Osteoblast (primary cell): ENCODE data around the gene SMPD3. TPM values are rescaled to one million over a fixed set of nuclear protein-coding genes. Genes with fewer than 3 reads are reported as not detected.

Experiments
- DNase-seq: peaks from one replicate; pipeline ENCODE4 v3.0.0; 2011; ENCODE audit warnings: low spot score, mixed read lengths; ENCODE audit not compliant: insufficient read length; ENCODE audit errors: missing footprints
- H2AFZ ChIP-seq: 2 replicates; pipeline ENCODE4 v1.6.0; 2011; ENCODE audit warnings: mild to moderate bottlenecking, low read length
- H3K27ac ChIP-seq: 2 replicates; pipeline ENCODE4 v1.5.1; 2011; ENCODE audit warnings: mild to moderate bottlenecking, low read depth, low read length, moderate library complexity
- H3K27me3 ChIP-seq: 2 replicates; pipeline ENCODE4 v1.6.0; 2012; ENCODE audit warnings: mild to moderate bottlenecking, control low read depth, inconsistent platforms, low read length, moderate library complexity; ENCODE audit not compliant: insufficient read depth
- H3K36me3 ChIP-seq: 2 replicates; pipeline ENCODE4 v1.5.1; 2011; ENCODE audit warnings: mild to moderate bottlenecking, low read length, control low read depth, moderate library complexity; ENCODE audit not compliant: insufficient read depth
- H3K4me1 ChIP-seq: 2 replicates; pipeline ENCODE4 v1.5.1; 2011; ENCODE audit warnings: mild to moderate bottlenecking, low read length, control low read depth, moderate library complexity; ENCODE audit not compliant: insufficient read depth
- H3K4me2 ChIP-seq: 2 replicates; pipeline ENCODE4 v1.6.0; 2011; ENCODE audit warnings: mild to moderate bottlenecking, low read length; ENCODE audit not compliant: insufficient read depth
- H3K4me3 ChIP-seq: fragments of 200-600 bp; sonication (generic); 3 replicates; pipeline ENCODE4 v1.5.1; 2012; ENCODE audit warnings: mild to moderate bottlenecking, low read length, inconsistent platforms; ENCODE audit not compliant: insufficient read depth
- H3K79me2 ChIP-seq: 2 replicates; pipeline ENCODE4 v1.6.0; 2012; ENCODE audit warnings: mild to moderate bottlenecking, low read length, control low read depth, inconsistent platforms; ENCODE audit not compliant: insufficient read depth
- H3K9me3 ChIP-seq: 2 replicates; pipeline ENCODE4 v1.5.1; 2011; ENCODE audit warnings: low read depth, low read length, control low read depth
- H4K20me1 ChIP-seq: 2 replicates; pipeline ENCODE4 v1.6.0; 2012; ENCODE audit warnings: mild to moderate bottlenecking, low read length, control low read depth; ENCODE audit not compliant: insufficient read depth
- total RNA-seq: library from RNA; depleted of rRNA; stranded (reverse); fragments of >200 nt; gene quantifications from 2 replicates; pipeline ENCODE4 v1.2.3, GENCODE V29; 2012
- TF ChIP-seq, protein P1 (sequence below): IDR thresholded peaks from 2 replicates; pipeline ENCODE4 v1.5.1; 2011; ENCODE audit warnings: mild to moderate bottlenecking, low read depth, low read length, moderate library complexity; ENCODE audit errors: extremely low read depth

The SMPD3 gene
- total RNA-seq, 1 donor = 0.72 TPM

DNA sequence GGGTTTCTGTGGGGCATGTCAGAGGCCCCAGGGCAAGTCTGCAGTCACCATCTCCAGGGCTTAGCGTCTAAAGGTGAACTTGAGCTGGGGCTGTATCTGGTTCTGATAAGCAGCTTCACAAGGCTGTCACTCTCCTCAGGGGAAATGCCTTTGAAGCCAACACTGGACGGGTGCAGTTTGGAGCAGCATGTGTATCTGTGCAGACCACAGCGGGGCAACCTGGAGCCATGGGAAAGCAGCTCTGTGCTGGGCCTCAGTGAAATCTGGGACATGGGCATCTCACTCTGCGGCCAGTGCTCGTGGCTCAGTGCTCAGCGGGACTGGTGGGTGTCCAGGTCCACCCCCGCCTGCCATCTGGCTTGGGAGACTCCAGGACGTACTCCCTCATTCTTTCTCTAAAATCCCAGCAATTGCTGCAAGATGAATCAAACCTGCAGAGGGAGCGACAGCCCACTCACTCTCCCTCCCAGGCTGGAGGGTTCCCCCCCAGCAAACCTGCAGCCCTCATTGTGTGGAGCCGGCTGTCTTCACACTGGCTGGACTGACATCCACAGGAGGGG lies 74.0 kb downstream of the SMPD3 start:
- Histone ChIP-seq H3K9me3 (no peaks in the 10 kb centered on the region), H3K4me1 (no peaks in the 10 kb centered on the region), H3K27me3 (peaks cover 3% of the 10 kb centered on the region), H3K27ac (no peak overlapping the region), H3K36me3 (no peaks in the 10 kb centered on the region), H3K4me2 (no peak overlapping the region), H2AFZ (no peak overlapping the region), H3K4me3 (no peak overlapping the region), H4K20me1 (no peaks in the 10 kb centered on the region), H3K79me2 (no peaks in the 10 kb centered on the region)
- TF ChIP-seq, protein P1, sequence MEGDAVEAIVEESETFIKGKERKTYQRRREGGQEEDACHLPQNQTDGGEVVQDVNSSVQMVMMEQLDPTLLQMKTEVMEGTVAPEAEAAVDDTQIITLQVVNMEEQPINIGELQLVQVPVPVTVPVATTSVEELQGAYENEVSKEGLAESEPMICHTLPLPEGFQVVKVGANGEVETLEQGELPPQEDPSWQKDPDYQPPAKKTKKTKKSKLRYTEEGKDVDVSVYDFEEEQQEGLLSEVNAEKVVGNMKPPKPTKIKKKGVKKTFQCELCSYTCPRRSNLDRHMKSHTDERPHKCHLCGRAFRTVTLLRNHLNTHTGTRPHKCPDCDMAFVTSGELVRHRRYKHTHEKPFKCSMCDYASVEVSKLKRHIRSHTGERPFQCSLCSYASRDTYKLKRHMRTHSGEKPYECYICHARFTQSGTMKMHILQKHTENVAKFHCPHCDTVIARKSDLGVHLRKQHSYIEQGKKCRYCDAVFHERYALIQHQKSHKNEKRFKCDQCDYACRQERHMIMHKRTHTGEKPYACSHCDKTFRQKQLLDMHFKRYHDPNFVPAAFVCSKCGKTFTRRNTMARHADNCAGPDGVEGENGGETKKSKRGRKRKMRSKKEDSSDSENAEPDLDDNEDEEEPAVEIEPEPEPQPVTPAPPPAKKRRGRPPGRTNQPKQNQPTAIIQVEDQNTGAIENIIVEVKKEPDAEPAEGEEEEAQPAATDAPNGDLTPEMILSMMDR = no peak
- peak; percentile 76 for DNase-seq

DNA sequence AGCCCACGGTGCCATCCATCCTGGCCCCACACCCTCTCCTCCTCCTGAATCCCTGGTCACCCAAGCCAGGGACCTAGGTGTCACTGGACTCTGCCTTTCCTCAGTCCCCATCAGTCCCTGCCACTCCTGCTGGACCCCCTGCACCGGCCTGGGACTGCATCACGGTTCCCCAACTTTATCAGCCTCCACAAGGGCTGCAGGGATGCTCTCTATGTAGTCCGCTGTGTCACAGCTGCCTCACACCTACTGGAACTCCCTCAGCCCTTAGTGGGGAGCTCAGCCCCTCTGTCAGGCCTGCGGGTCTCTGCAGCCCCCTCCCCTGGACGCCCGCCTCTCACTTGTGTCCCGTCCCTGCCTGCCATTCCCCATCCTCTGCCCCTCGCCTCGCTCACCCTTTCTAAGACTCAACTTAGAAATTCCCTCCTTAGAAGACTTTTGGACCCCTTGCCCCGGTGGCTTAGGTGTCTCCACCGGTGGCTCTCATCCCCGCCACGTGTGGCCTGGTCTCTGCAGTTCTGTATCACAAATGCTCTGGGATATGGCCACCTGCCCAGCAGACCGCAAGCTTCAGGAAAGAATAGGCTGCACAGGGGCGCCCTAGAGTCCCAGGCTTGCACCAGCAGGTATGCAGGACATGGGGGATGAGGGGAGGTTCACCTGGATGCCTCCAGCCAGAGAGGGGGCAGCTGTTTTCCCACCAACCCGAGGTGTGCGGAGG lies 74.6 kb downstream of the SMPD3 start:
- H3K9me3 ChIP-seq = no peaks in the 10 kb centered on the region
- TF ChIP-seq, protein P1 = no peak
- no peak overlapping the region for H3K4me2 ChIP-seq
- no peak overlapping the region for H3K27ac ChIP-seq
- no peaks in the 10 kb centered on the region for H3K79me2 ChIP-seq
- H3K36me3 ChIP-seq = no peaks in the 10 kb centered on the region
- H3K27me3 ChIP-seq = peaks cover 3% of the 10 kb centered on the region
- DNase-seq = peak; percentile 72
- H3K4me1 ChIP-seq = no peaks in the 10 kb centered on the region
- no peaks in the 10 kb centered on the region for H4K20me1 ChIP-seq
- H3K4me3 ChIP-seq = no peak overlapping the region
- no peak overlapping the region for H2AFZ ChIP-seq

- H3K4me3 ChIP-seq = no peak overlapping the region
- TF ChIP-seq, protein P1 = no peak
- no peaks in the 10 kb centered on the region for H3K9me3 ChIP-seq
- peaks cover 3% of the 10 kb centered on the region for H3K27me3 ChIP-seq
- no peaks in the 10 kb centered on the region for H3K36me3 ChIP-seq
- no peak overlapping the region for H3K27ac ChIP-seq
- no peak overlapping the region for H3K4me2 ChIP-seq
- H2AFZ ChIP-seq = no peak overlapping the region
- DNase-seq = peak; percentile 50
- H3K79me2 ChIP-seq = no peaks in the 10 kb centered on the region
- no peaks in the 10 kb centered on the region for H4K20me1 ChIP-seq
- no peaks in the 10 kb centered on the region for H3K4me1 ChIP-seq
These were observed 75.5 kb downstream of the SMPD3 start for GRCh38 chr16:68372806-68373205.

- Histone ChIP-seq H4K20me1 (no peaks in the 10 kb centered on the region), H3K4me2 (no peak overlapping the region), H2AFZ (no peak overlapping the region), H3K9me3 (no peaks in the 10 kb centered on the region), H3K27me3 (peaks cover 3% of the 10 kb centered on the region), H3K4me1 (no peaks in the 10 kb centered on the region), H3K4me3 (no peak overlapping the region), H3K79me2 (no peaks in the 10 kb centered on the region), H3K36me3 (no peaks in the 10 kb centered on the region), H3K27ac (no peak overlapping the region)
- TF ChIP-seq, protein P1 = no peak
- DNase-seq = peak; percentile 44
These were observed 76.0 kb downstream of the SMPD3 start for GRCh38 chr16:68372381-68372720.
